ENCODE data around the gene APIP. TPM values are rescaled to one million over a fixed set of nuclear protein-coding genes. Genes with fewer than 3 reads are reported as not detected.
A peak's percentile ranks its signal among the peaks of the same experiment; 100 is the strongest.

Gene APIP
- total and polyA plus RNA-seq, 8 donors: 7.6 to 42.9 (median 31.0) TPM

DNA sequence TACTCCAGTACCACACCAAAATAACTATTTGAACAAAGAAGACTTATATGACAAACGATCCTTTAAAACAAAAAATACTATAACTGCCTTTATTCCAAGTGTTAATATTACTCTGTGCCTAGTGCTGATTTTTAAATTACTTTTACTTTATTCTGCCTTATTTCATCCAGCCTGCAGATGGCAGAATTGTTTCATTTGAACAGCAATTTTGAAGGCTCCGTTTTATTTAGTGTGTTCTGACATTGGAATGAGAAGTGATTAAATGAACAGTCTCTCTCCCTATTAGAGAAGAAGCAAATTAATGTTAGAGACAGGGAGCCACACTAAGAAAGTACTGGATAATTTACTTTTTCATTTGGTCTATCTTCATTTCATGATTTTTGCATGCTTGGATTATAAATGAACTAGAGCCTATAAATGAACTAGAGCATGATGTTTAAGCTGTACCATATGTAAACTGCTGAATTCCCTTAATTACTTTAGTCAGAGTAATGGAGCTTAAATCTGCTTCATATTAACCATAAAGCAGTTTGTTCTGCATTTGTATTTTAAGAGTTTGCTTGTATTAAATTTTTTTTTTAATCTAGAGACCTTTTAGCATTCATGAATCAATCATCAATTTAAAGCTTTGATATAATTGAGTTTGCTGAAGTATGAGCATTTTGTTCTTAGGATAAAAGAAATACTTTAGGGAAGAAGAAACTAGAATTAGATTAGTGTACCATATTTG lies 10.1 kb upstream of the APIP start:
- Histone ChIP-seq H3K27me3 (no peaks in the 10 kb centered on the region), H3K27ac (no peak overlapping the region), H3K9me3 (no peaks in the 10 kb centered on the region), H3K4me1 (peaks cover 30 to 91% (median 66%) of the 10 kb centered on the region in 4 donors), H3K4me3 (no peak overlapping the region), H3K36me3 (no peaks in the 10 kb centered on the region)
- WGBS, 5 donors: 1 to 6% (median 2%) methylated on average over 2 of the region's 2 CpGs
- TF ChIP-seq, protein P1, sequence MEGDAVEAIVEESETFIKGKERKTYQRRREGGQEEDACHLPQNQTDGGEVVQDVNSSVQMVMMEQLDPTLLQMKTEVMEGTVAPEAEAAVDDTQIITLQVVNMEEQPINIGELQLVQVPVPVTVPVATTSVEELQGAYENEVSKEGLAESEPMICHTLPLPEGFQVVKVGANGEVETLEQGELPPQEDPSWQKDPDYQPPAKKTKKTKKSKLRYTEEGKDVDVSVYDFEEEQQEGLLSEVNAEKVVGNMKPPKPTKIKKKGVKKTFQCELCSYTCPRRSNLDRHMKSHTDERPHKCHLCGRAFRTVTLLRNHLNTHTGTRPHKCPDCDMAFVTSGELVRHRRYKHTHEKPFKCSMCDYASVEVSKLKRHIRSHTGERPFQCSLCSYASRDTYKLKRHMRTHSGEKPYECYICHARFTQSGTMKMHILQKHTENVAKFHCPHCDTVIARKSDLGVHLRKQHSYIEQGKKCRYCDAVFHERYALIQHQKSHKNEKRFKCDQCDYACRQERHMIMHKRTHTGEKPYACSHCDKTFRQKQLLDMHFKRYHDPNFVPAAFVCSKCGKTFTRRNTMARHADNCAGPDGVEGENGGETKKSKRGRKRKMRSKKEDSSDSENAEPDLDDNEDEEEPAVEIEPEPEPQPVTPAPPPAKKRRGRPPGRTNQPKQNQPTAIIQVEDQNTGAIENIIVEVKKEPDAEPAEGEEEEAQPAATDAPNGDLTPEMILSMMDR (IDR thresholded peaks at IDR 0.05): peak in 5 of 7 experiments; percentile 39 to 77 (median 64)
- no peak for TF ChIP-seq POLR2A (IDR thresholded peaks at IDR 0.05)
- intact Hi-C loops (cut with DNase I; ENCODE audit: low total_unique reads): loop anchor here (5.0 kb wide), 1 partner anchor 466 kb away; no protein-coding TSS in a partner anchor
- DNase-seq: peak in 1 of 2 donors; percentile 79

DNA sequence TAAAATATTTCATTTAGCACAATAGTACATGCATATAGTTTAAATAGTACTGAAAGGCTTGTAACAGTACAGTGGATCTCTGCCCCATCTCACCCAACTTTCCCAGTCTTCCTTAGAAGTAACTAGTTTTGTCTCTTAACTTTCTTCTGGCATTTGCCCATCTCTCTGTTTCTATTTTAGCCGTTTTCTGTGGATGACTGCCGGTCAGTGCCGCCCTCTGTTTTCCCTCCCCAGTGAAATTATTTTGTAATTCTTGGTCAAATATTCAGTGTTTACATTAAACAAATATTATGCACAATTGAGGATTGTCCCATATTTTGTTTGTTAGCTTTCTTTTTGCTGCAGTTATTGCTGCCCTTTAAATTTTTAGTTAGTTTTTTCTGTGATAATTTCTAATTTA lies 8.5 kb upstream of the APIP start:
- H3K4me1 ChIP-seq: peaks cover 20 to 90% (median 61%) of the 10 kb centered on the region in 4 donors
- TF ChIP-seq POLR2A (IDR thresholded peaks at IDR 0.05): no peak
- TF ChIP-seq, protein P1 (IDR thresholded peaks at IDR 0.05): no peak
- TF ChIP-seq EP300 (IDR thresholded peaks at IDR 0.05): no peak
- no peak for TF ChIP-seq POLR2AphosphoS5 (IDR thresholded peaks at IDR 0.05)
- H3K4me3 ChIP-seq: no peak overlapping the region
- H3K36me3 ChIP-seq: peaks cover 0 to 7% (median 3%) of the 10 kb centered on the region in 4 donors
- DNase-seq: no peak
- intact Hi-C loops (cut with DNase I; ENCODE audit: low total_unique reads): loop anchor here (5.0 kb wide), 1 partner anchor 468 kb away; no protein-coding TSS in a partner anchor
- H3K27ac ChIP-seq: peak overlapping the region in 3 of 5 donors; percentile 6 to 53 (median 53)
- no peaks in the 10 kb centered on the region for H3K27me3 ChIP-seq
- no peaks in the 10 kb centered on the region for H3K9me3 ChIP-seq
- WGBS, 5 donors: 13 to 40% (median 25%) methylated on average over 3 of the region's 3 CpGs

DNA sequence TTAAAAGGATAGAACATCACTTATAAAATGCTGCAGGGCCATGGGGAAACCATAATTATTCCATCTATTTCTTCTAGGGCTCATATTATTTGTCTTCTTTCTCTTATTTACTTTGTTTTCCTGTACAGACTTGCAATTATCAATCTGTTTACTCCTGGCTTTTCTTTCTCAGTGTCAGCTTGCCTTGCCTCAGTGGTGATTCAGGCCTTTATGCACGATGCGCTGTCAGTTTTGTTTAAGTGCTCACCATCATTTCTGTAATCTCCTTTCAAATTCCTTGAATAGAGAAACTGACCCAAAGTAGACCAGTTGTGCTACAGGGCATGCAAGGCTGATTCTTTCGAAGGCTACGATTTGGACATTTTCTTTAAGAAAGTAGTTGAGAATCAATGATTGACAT lies 5.0 kb upstream of the APIP start:
- Histone ChIP-seq H3K27ac (no peak overlapping the region), H3K4me1 (peaks cover 31 to 81% (median 51%) of the 10 kb centered on the region in 4 donors), H3K4me3 (no peak overlapping the region), H3K36me3 (peaks cover 0 to 7% (median 3%) of the 10 kb centered on the region in 4 donors), H3K27me3 (no peaks in the 10 kb centered on the region), H3K9me3 (no peaks in the 10 kb centered on the region)
- TF ChIP-seq POLR2AphosphoS5 (IDR thresholded peaks at IDR 0.05): no peak
- TF ChIP-seq, protein P1 (IDR thresholded peaks at IDR 0.05): no peak
- TF ChIP-seq POLR2A (IDR thresholded peaks at IDR 0.05): no peak
- no peak for TF ChIP-seq EP300 (IDR thresholded peaks at IDR 0.05)
- WGBS, 5 donors: 92 to 96% (median 95%) methylated on average over 4 of the region's 4 CpGs
- no peak for DNase-seq
- intact Hi-C loops (cut with DNase I; ENCODE audit: low total_unique reads): no loop called here

DNA sequence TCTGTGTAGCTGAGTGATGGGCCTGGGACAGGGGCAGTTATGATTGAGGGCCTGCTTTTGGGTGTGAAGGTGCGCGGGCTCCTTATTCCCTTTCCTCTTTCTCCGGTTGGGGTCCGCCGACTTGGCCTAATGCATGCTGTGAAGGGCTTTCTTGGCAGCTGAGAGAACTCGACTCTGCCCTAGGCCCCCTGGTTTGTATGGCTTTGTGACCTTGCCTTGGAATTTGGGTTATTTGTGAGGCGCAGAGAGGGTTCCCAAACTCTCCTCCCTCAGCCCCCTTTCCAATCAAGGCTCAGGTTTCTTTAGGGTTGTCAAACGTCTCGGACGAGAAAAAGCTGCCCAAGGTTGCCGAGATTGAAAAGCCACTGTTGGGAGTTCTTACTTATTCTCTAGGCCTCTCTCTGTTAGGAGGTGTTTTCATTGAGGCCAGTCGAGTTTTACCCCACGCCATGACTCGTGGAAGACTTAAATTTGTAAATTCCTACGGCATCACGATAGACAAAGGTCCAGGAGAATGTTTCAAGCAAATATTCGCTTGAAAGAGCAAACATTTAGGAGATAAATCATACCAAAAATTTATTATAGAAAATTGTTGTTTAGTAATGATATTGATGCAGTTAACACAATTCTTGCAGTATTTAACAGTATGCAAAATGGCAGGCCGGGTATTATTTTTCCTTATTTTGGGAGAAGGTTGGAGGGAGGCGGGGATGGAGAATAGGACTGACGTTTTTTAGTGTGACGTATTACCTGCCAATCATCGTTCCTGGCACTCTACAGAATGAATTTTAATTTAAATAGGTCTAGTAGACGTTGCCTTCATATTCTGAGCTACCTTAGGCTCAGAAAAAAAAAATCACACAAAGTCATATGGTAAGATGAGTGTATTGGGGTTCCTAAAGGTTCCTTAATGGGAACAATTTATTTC lies 928 bp upstream of the APIP start:
- no peak for TF ChIP-seq EP300 (IDR thresholded peaks at IDR 0.05)
- TF ChIP-seq POLR2A (IDR thresholded peaks at IDR 0.05): no peak
- no peak for TF ChIP-seq POLR2AphosphoS5 (IDR thresholded peaks at IDR 0.05)
- TF ChIP-seq, protein P1 (IDR thresholded peaks at IDR 0.05): no peak
- H3K4me3 ChIP-seq: peak overlapping the region; percentile 80 to 86 (median 82)
- H3K27me3 ChIP-seq: no peaks in the 10 kb centered on the region
- H3K9me3 ChIP-seq: no peaks in the 10 kb centered on the region
- peaks cover 15 to 66% (median 39%) of the 10 kb centered on the region in 4 donors for H3K4me1 ChIP-seq
- peaks cover 0 to 14% (median 9%) of the 10 kb centered on the region in 4 donors for H3K36me3 ChIP-seq
- intact Hi-C loops (cut with DNase I; ENCODE audit: low total_unique reads): no loop called here
- 7 to 18% (median 12%) methylated on average over 23 of the region's 23 CpGs for WGBS, 5 donors
- peak overlapping the region; percentile 92 to 98 (median 96) for H3K27ac ChIP-seq
- peak in 1 of 2 donors; percentile 61 for DNase-seq

Data from stomach (tissue), 9 donors.